ENCODE measurements around the gene CHRNE. TPM values are rescaled to one million over a fixed set of nuclear protein-coding genes. Genes with fewer than 3 reads are reported as not detected.

Gene CHRNE
- total and polyA plus RNA-seq, 2 of the 4 experiments (the other 2 are of a cell fraction): under 0.01 to 0.21 TPM

DNA sequence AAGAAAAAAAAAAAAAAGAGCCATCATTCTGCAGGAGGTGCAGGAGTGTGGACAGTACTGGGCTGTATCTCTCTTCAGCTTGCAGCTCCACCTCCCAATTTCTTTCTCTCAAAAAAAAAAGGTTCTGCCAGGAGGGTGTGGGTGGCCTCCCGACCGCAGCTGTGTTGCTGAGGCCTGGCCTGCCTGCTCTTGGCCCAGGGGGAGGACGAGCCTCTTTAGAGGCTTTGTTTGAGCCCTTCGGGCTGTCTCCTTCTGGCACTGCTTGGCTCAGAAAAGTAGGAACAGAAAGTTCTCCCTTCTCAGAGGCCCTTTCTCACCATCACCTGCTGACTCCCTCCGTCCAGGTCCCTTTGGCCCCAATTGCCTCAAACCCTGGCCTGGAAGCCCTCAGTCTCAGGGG lies 25.8 kb downstream of the CHRNE start:
- Histone ChIP-seq H3K4me3 (ENCODE audit: insufficient read depth, low read depth, low read length) (no peak overlapping the region), H4K91ac (ENCODE audit: insufficient read depth, low read depth, low read length) (no peak overlapping the region), H3K14ac (replicated peaks; ENCODE audit: low read depth, low read length) (no peak overlapping the region), H3K4me1 (ENCODE audit: control insufficient read depth, insufficient read depth, low read length) (no peaks in the 10 kb centered on the region), H4K5ac (ENCODE audit: low read depth, low read length) (no peak overlapping the region), H3K9me1 (ENCODE audit: insufficient read depth, low read length) (no peaks in the 10 kb centered on the region; the same call in 1 of the 2 replicates), H4K20me1 (ENCODE audit: insufficient read depth, low read length) (peaks cover 11% of the 10 kb centered on the region), H2AK5ac (ENCODE audit: low read depth, low read length) (no peak overlapping the region), H3K27ac (ENCODE audit: insufficient read depth, low read length) (no peak overlapping the region), H2AFZ (replicated peaks; ENCODE audit: low read length, poor library complexity) (no peak overlapping the region), H3K23ac (ENCODE audit: low read depth, low read length) (no peak overlapping the region), H3K27me3 (ENCODE audit: control insufficient read depth, insufficient read depth, low read length) (no peaks in the 10 kb centered on the region), H2BK20ac (ENCODE audit: low read depth, low read length) (no peak overlapping the region), H3K36me3 (ENCODE audit: control insufficient read depth, insufficient read depth, low read length) (peaks cover 13% of the 10 kb centered on the region), H2BK120ac (ENCODE audit: low read depth, low read length) (no peak overlapping the region), H2BK5ac (ENCODE audit: low read depth, low read length, poor library complexity, severe bottlenecking) (no peak overlapping the region), H3K9ac (ENCODE audit: low read depth, low read length) (no peak overlapping the region), H2BK15ac (ENCODE audit: low read depth, low read length) (no peak overlapping the region), H2AK9ac (replicated peaks; ENCODE audit: low read depth, low read length, poor library complexity) (no peak overlapping the region), H3K18ac (ENCODE audit: low read depth, low read length) (no peak overlapping the region), H3K79me1 (ENCODE audit: low read depth in 1 of 2, low read length in 2 of 2) (peaks cover 0 to 25% of the 10 kb centered on the region in 2 experiments; a peak in 2 of 4 replicates), H3K4me2 (ENCODE audit: low read depth, low read length) (no peak overlapping the region), H3K9me3 (ENCODE audit: control insufficient read depth, insufficient read depth, low read length) (no peaks in the 10 kb centered on the region), H3K56ac (ENCODE audit: extremely low read depth, insufficient read depth, low read length) (no peak overlapping the region), H4K8ac (ENCODE audit: low read depth in 2 of 2, low read length in 2 of 2) (no peak overlapping the region), H3K4ac (ENCODE audit: low read depth, low read length) (no peak overlapping the region)
- BruUV-seq (replicated peaks): no TSS peak
- POLR2A ChIA-PET (ENCODE audit: unreplicated experiment): interaction anchor here (0.6 kb wide), 2 partner anchors 10 to 69 kb away, joined by 3 to 4 read pairs; no protein-coding TSS in a partner anchor
- WGBS, 2 experiments (ENCODE audit: extremely low coverage in 2 of 2, insufficient read length in 1 of 2): no CpG with 5 or more reads among the region's 5 CpGs
- dilution Hi-C loops (cut with HindIII; ENCODE audit: low sequenced_read_pairs, unreplicated experiment) (no loop called here), intact Hi-C loops (cut with micrococcal nuclease) (no loop called here), in situ Hi-C loops (cut with MboI; ENCODE audit: low sequenced_read_pairs) (no loop called here)
- DNase-seq: no peak
- TF ChIP-seq CHD1 (IDR thresholded peaks at IDR 0.05; ENCODE audit: low read depth, low read length) (no peak), BHLHE40 (IDR thresholded peaks at IDR 0.05; ENCODE audit: low read depth, low read length) (no peak), MAFK (IDR thresholded peaks at IDR 0.05; ENCODE audit: low read depth, low read length) (no peak), MAZ (IDR thresholded peaks at IDR 0.05; ENCODE audit: borderline replicate concordance, low read depth, low read length) (no peak), RAD21 (IDR thresholded peaks at IDR 0.05; ENCODE audit: low read length) (no peak), FOS (IDR thresholded peaks at IDR 0.05; ENCODE audit: low read depth, low read length) (no peak), CEBPB (IDR thresholded peaks at IDR 0.05; ENCODE audit: low read depth, low read length) (no peak), MXI1 (IDR thresholded peaks at IDR 0.05; ENCODE audit: borderline replicate concordance, low read depth, low read length) (no peak), RFX5 (IDR thresholded peaks at IDR 0.05; ENCODE audit: low read depth, low read length) (no peak), POLR2A (IDR thresholded peaks at IDR 0.05; ENCODE audit: low read depth, low read length) (no peak), NFE2L2 (IDR thresholded peaks at IDR 0.05; ENCODE audit: low read depth, low read length) (no peak), SMC3 (IDR thresholded peaks at IDR 0.05; ENCODE audit: low read depth, low read length) (no peak), RCOR1 (IDR thresholded peaks at IDR 0.05; ENCODE audit: insufficient replicate concordance, low read length) (no peak)
- TF ChIP-seq, protein P1, sequence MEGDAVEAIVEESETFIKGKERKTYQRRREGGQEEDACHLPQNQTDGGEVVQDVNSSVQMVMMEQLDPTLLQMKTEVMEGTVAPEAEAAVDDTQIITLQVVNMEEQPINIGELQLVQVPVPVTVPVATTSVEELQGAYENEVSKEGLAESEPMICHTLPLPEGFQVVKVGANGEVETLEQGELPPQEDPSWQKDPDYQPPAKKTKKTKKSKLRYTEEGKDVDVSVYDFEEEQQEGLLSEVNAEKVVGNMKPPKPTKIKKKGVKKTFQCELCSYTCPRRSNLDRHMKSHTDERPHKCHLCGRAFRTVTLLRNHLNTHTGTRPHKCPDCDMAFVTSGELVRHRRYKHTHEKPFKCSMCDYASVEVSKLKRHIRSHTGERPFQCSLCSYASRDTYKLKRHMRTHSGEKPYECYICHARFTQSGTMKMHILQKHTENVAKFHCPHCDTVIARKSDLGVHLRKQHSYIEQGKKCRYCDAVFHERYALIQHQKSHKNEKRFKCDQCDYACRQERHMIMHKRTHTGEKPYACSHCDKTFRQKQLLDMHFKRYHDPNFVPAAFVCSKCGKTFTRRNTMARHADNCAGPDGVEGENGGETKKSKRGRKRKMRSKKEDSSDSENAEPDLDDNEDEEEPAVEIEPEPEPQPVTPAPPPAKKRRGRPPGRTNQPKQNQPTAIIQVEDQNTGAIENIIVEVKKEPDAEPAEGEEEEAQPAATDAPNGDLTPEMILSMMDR (conservative IDR thresholded peaks at IDR 0.05; ENCODE audit: low read depth, low read length): no peak
- TF ChIP-seq, protein P2, sequence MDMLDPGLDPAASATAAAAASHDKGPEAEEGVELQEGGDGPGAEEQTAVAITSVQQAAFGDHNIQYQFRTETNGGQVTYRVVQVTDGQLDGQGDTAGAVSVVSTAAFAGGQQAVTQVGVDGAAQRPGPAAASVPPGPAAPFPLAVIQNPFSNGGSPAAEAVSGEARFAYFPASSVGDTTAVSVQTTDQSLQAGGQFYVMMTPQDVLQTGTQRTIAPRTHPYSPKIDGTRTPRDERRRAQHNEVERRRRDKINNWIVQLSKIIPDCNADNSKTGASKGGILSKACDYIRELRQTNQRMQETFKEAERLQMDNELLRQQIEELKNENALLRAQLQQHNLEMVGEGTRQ (IDR thresholded peaks at IDR 0.05; ENCODE audit: low read depth, low read length): no peak
- TF ChIP-seq, protein P3, sequence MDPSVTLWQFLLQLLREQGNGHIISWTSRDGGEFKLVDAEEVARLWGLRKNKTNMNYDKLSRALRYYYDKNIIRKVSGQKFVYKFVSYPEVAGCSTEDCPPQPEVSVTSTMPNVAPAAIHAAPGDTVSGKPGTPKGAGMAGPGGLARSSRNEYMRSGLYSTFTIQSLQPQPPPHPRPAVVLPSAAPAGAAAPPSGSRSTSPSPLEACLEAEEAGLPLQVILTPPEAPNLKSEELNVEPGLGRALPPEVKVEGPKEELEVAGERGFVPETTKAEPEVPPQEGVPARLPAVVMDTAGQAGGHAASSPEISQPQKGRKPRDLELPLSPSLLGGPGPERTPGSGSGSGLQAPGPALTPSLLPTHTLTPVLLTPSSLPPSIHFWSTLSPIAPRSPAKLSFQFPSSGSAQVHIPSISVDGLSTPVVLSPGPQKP (IDR thresholded peaks at IDR 0.05; ENCODE audit: borderline replicate concordance, low read depth, low read length): no peak
- ATAC-seq (ENCODE audit: low read depth): no peak
- CTCF ChIA-PET: no interaction called here
